HCT116 (cell line): ENCODE data around the gene LTBP4. TPM values are rescaled to one million over a fixed set of nuclear protein-coding genes. Genes with fewer than 3 reads are reported as not detected.

ENCODE experiments used
- ATAC-seq: fragments of 200-7000 bp; cut with Tn5 transposase; 2 replicates; pipeline ENCODE4 v1.9.1; 2020; ENCODE audit warnings: mild to moderate bottlenecking, moderate library complexity
- BruUV-seq: library from RNA; stranded (reverse); fragments of 400-500 nt; replicated peaks from 2 replicates; lab custom pipeline; 2021; lab: Mats Ljungman, UMichigan
- CTCF ChIA-PET: fragments of 300-600 bp; sonication (Branson Sonifier 250); formaldehyde crosslinking; loops from one replicate; lab custom pipeline; 2021; ENCODE audit warnings: antibody characterized with exemption; lab: Charles Lee
- POLR2A ChIA-PET: fragments of 300-600, 350-600 bp; sonication (Branson Sonifier 250); formaldehyde crosslinking; loops from one replicate; lab custom pipeline; 2021; ENCODE audit warnings: antibody characterized with exemption; lab: Charles Lee
- RAD21 ChIA-PET, 2 experiments: fragments of 300-600 bp; sonication (Branson Sonifier 250); formaldehyde crosslinking; loops; one replicate each; lab custom pipeline; 2023; ENCODE audit warnings: low total read pairs in 2 of 2; ENCODE audit not compliant: uncharacterized antibody in 2 of 2, unreplicated experiment in 2 of 2, low non-redundant PET in 1 of 2; lab: Charles Lee
- DNase-seq: peaks from one replicate; pipeline ENCODE4 v3.0.0-alpha.2; 2010; ENCODE audit warnings: low read depth, low spot score
- H2AFZ ChIP-seq: fragments of 200-600 bp; shearing (Covaris generic), sonication (generic); 2 replicates; pipeline ENCODE4 v1.6.1; 2017; ENCODE audit warnings: low read depth, mixed run types, mixed read lengths, antibody characterized with exemption, low read length; ENCODE audit not compliant: poor library complexity, severe bottlenecking
- H3K27ac ChIP-seq: 2 replicates; pipeline ENCODE4 v1.5.1; 2012; ENCODE audit warnings: low read depth, low read length
- H3K27me3 ChIP-seq: fragments of 200-600 bp; sonication (generic); 2 replicates; pipeline ENCODE4 v1.6.1; 2016; ENCODE audit warnings: mixed run types, low read length, mixed read lengths; ENCODE audit not compliant: insufficient read depth
- H3K36me3 ChIP-seq, 2 experiments: fragments of 200-500 bp in 1 of 2; fragments of 200-600 bp in 1 of 2; sonication (Bioruptor generic) in 1 of 2; sonication (generic) in 1 of 2; 2 replicates each; pipeline versions ENCODE4 v1.5.1 to v1.6.1; 2014 to 2016; ENCODE audit warnings: low read length in 2 of 2, inconsistent platforms in 1 of 2, mixed read lengths in 1 of 2, mixed run types in 1 of 2; ENCODE audit not compliant: insufficient read depth in 2 of 2, control insufficient read depth in 1 of 2
- H3K4me1 ChIP-seq, 2 experiments: fragments of 200-600 bp in 1 of 2; sonication (generic) in 1 of 2; 2 replicates each; pipeline versions ENCODE4 v1.5.1 to v1.6.1; 2012 to 2017; ENCODE audit warnings: low read length in 2 of 2, inconsistent platforms in 1 of 2, mild to moderate bottlenecking in 1 of 2, mixed read lengths in 1 of 2, mixed run types in 1 of 2, moderate library complexity in 1 of 2; ENCODE audit not compliant: insufficient read depth in 2 of 2, control insufficient read depth in 1 of 2
- H3K4me2 ChIP-seq: fragments of 200-600 bp; sonication (generic); 2 replicates; pipeline ENCODE4 v1.6.1; 2017; ENCODE audit warnings: mixed run types, low read length, mixed read lengths
- H3K4me3 ChIP-seq, 2 experiments: fragments of 200-600 bp in 1 of 2; sonication (generic) in 1 of 2; replicated peaks in 1 of 2; 2 replicates each; pipeline ENCODE4 v1.5.1; 2011 to 2016; ENCODE audit warnings: low read length in 2 of 2, control low read depth in 1 of 2, low read depth in 1 of 2, mild to moderate bottlenecking in 1 of 2, mixed read lengths in 1 of 2, mixed run types in 1 of 2
- H3K79me2 ChIP-seq: fragments of 200-600 bp; sonication (generic); 2 replicates; pipeline ENCODE4 v1.6.1; 2017; ENCODE audit warnings: mild to moderate bottlenecking, mixed run types, low read length, moderate library complexity, mixed read lengths; ENCODE audit not compliant: insufficient read depth
- H3K9ac ChIP-seq: fragments of 200-600 bp; sonication (generic); 2 replicates; pipeline ENCODE4 v1.6.1; 2016; ENCODE audit warnings: low read length, mixed read lengths
- H3K9me2 ChIP-seq: fragments of 200-600 bp; sonication (generic), shearing (Covaris generic); 2 replicates; pipeline ENCODE4 v1.6.1; 2017; ENCODE audit warnings: mixed run types, mild to moderate bottlenecking, moderate library complexity; ENCODE audit not compliant: insufficient read depth
- H3K9me3 ChIP-seq, 2 experiments: fragments of 200-500 bp in 1 of 2; fragments of 200-600 bp in 1 of 2; sonication (Bioruptor generic) in 1 of 2; sonication (generic) in 1 of 2; 2 replicates each; pipeline ENCODE4 v1.6.1; 2014 to 2017; ENCODE audit warnings: low read length in 2 of 2, mixed read lengths in 2 of 2, inconsistent platforms in 1 of 2, low read depth in 1 of 2, mild to moderate bottlenecking in 1 of 2, mixed run types in 1 of 2, moderate library complexity in 1 of 2; ENCODE audit not compliant: control insufficient read depth in 1 of 2, insufficient read depth in 1 of 2
- H4K20me1 ChIP-seq: fragments of 200-600 bp; sonication (generic), shearing (Covaris generic); 2 replicates; pipeline ENCODE4 v1.6.1; 2017; ENCODE audit warnings: mixed run types, mild to moderate bottlenecking, moderate library complexity; ENCODE audit not compliant: insufficient read depth
- ATF3 ChIP-seq: IDR thresholded peaks from 2 replicates; pipeline ENCODE4 v1.6.1; 2012
- CBX3 ChIP-seq: IDR thresholded peaks from 2 replicates; pipeline ENCODE4 v1.6.1; 2012; ENCODE audit warnings: low read depth
- CTCF ChIP-seq, 3 experiments: fragments of 200-600 bp in 1 of 3; sonication (generic) in 1 of 3; IDR thresholded peaks in 2 of 3; conservative IDR thresholded peaks in 1 of 3; 2 replicates each; pipeline ENCODE4 v1.5.1; 2012 to 2017; ENCODE audit warnings: low read depth in 2 of 3, low read length in 2 of 3, antibody characterized with exemption in 1 of 3, borderline replicate concordance in 1 of 3, control low read depth in 1 of 3, mild to moderate bottlenecking in 1 of 3, mixed read lengths in 1 of 3, mixed run types in 1 of 3, moderate library complexity in 1 of 3; ENCODE audit not compliant: insufficient read depth in 1 of 3
- ELF1 ChIP-seq: IDR thresholded peaks from 2 replicates; pipeline ENCODE4 v1.6.1; 2012; ENCODE audit warnings: low read depth, borderline replicate concordance
- EZH2 ChIP-seq: fragments of 200-600 bp; sonication (generic); IDR thresholded peaks from 2 replicates; pipeline ENCODE4 v1.6.1; 2017; ENCODE audit warnings: antibody characterized with exemption, mixed run types
- EZH2phosphoT487 ChIP-seq: fragments of 200-600 bp; IDR thresholded peaks from 2 replicates; pipeline ENCODE4 v1.6.1; 2018; ENCODE audit warnings: antibody characterized with exemption, borderline replicate concordance
- FOSL1 ChIP-seq: IDR thresholded peaks from 2 replicates; pipeline ENCODE4 v1.6.1; 2012; ENCODE audit warnings: low read depth
- POLR2A ChIP-seq: IDR thresholded peaks from 2 replicates; pipeline ENCODE4 v1.7.0; 2011; ENCODE audit warnings: borderline replicate concordance; ENCODE audit not compliant: insufficient read depth, insufficient read length; ENCODE audit errors: extremely low read depth
- RAD21 ChIP-seq: IDR thresholded peaks from 2 replicates; pipeline ENCODE4 v1.6.1; 2012; ENCODE audit warnings: low read depth, mild to moderate bottlenecking
- SP1 ChIP-seq: IDR thresholded peaks from 2 replicates; pipeline ENCODE4 v1.6.1; 2012; ENCODE audit warnings: low read depth
- SRF ChIP-seq: IDR thresholded peaks from 2 replicates; pipeline ENCODE4 v1.6.1; 2012; ENCODE audit warnings: low read depth
- TCF7L2 ChIP-seq: IDR thresholded peaks from 2 replicates; pipeline ENCODE4 v1.7.0; 2011; ENCODE audit warnings: borderline replicate concordance, inconsistent platforms; ENCODE audit not compliant: insufficient read depth, insufficient read length; ENCODE audit errors: extremely low read depth
- YY1 ChIP-seq: IDR thresholded peaks from 2 replicates; pipeline ENCODE4 v1.6.1; 2011; ENCODE audit warnings: low read length, low read depth, moderate library complexity, mild to moderate bottlenecking; ENCODE audit not compliant: insufficient replicate concordance; ENCODE audit errors: extremely low read depth
- ZFX ChIP-seq: fragments of 450-650 bp; IDR thresholded peaks from 2 replicates; pipeline ENCODE4 v1.6.1; 2017
- ZNF274 ChIP-seq: fragments of 200-500 bp; sonication (Bioruptor generic); IDR thresholded peaks from 2 replicates; pipeline ENCODE4 v1.6.1; 2014; ENCODE audit warnings: mild to moderate bottlenecking, low read depth, low read length, inconsistent platforms
- intact Hi-C: fragments of 100-400 bp; cut with micrococcal nuclease; formaldehyde crosslinking; loops from 2 replicates; pipeline ENCODE4 v1.10.0; 2022
- total RNA-seq: library from RNA; stranded (reverse); gene quantifications from one replicate; pipeline ENCODE4 v1.2.1, GENCODE V29; 2021; ENCODE audit not compliant: unreplicated experiment

LTBP4 gene
- total RNA-seq, 1 experiment from 2014 or later, result 310 TPM

DNA sequence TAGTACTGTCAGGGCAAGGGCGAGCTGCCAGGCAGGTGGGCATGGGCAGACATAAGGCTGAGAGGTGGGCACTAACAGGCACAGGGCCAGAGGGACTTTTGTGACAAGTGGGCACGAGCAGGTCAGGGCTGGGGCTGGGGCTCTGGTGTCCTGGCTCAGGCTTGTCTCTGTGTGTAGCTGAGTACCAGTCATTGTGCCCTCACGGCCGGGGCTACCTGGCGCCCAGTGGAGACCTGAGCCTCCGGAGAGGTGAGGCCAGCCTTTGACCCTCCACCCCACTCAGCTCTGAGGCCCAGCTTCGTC is 21.6 kb downstream of the LTBP4 start:
- Histone ChIP-seq H3K4me3 (no peak overlapping the region), H3K4me2 (no peak overlapping the region), H3K27me3 (no peaks in the 10 kb centered on the region), H3K4me1 (peaks cover 14 to 20% of the 10 kb centered on the region in 2 experiments), H3K9me2 (no peaks in the 10 kb centered on the region), H4K20me1 (no peaks in the 10 kb centered on the region), H2AFZ (no peak overlapping the region), H3K9me3 (no peaks in the 10 kb centered on the region), H3K79me2 (peaks cover 3% of the 10 kb centered on the region; the same call in 1 of the 2 replicates), H3K9ac (no peak overlapping the region), H3K27ac (peak overlapping the region; percentile 55), H3K36me3 (peaks cover 32 to 40% of the 10 kb centered on the region in 2 experiments; a peak in 3 of 4 replicates)
- TF ChIP-seq ZFX (no peak), ELF1 (no peak), POLR2A (no peak), RAD21 (no peak), SRF (no peak), SP1 (no peak), ATF3 (no peak), CTCF (IDR thresholded peaks at IDR 0.05 in 2 of 3, conservative IDR thresholded peaks at IDR 0.05 in 1 of 3; ENCODE audit: borderline replicate concordance in 1 of 3, insufficient read depth in 1 of 3, low read depth in 2 of 3, low read length in 2 of 3) (no peak), YY1 (no peak), ZNF274 (no peak), CBX3 (no peak), FOSL1 (no peak), EZH2 (no peak), EZH2phosphoT487 (no peak), TCF7L2 (no peak)
- intact Hi-C loops, result no loop called here
- RAD21 ChIA-PET, result no interaction called here
- BruUV-seq, result no TSS peak
- CTCF ChIA-PET, result interaction anchor here (0.5 kb wide), 1 partner anchor 82 kb away, joined by 3 read pairs; no protein-coding TSS in a partner anchor
- no peak for ATAC-seq
- DNase-seq, result no peak
- POLR2A ChIA-PET, result no interaction called here
